ENCODE results near the gene DNASE1L3. TPM values are rescaled to one million over a fixed set of nuclear protein-coding genes. Genes with fewer than 3 reads are reported as not detected.

DNASE1L3 gene
- 0.21 and 0.39 TPM in 2 replicates for total RNA-seq
- polyA plus RNA-seq, result 0.51 and 0.94 TPM in 2 replicates

DNA sequence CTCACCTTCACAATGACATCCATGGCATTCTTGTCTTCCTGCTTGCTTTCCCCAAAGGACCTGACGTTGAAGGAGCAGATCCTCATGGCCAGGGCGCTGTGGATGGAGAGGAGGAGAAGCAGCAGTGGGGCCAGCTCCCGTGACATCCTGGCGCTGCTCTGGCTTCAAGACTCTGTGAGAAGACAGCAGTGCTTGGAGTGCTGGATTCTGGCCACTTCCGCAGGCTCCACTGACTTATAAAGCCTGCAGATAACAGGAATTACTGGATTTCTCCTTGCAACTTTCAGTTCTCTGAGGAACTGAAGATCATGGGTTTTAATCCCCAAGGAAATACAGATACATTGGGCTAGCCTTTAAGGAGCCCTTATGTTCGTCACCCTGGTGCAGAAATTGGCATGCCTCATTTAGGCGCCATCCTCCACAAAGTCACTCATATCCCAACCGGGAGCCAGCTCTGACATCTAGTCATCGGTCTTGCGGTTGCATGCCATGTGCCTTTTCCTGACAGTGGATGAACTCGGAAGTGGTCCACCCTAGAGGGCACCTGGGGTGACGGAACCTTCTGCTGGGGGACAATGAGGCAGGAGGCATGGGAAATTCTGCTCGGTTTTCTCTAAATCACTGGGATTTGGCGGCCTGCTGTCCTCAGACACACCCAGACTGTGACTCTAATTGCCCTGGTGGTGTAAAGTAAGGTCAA is at the start of gene DNASE1L3:
TSS of gene DNASE1L3 (minus strand) at position 212 of the 700 bp plus-strand sequence. CDS start at position 146, 66 bp downstream.
- Histone ChIP-seq H3K27ac (no peak within 1 kb of the TSS), H3K36me3 (no peaks in the 10 kb centered on the region), H3K4me1 (ENCODE audit: low read depth) (peaks cover 3% of the 10 kb centered on the region), H3K4me3 (no peak within 1 kb of the TSS), H3K27me3 (peaks cover 4% of the 10 kb centered on the region), H3K9me3 (ENCODE audit: low read depth) (no peaks in the 10 kb centered on the region)
- peak in 1 of 2 donors; percentile 54 for DNase-seq (ENCODE audit: low read depth in 1 of 2, low spot score in 1 of 2)
- TF ChIP-seq, protein P1, sequence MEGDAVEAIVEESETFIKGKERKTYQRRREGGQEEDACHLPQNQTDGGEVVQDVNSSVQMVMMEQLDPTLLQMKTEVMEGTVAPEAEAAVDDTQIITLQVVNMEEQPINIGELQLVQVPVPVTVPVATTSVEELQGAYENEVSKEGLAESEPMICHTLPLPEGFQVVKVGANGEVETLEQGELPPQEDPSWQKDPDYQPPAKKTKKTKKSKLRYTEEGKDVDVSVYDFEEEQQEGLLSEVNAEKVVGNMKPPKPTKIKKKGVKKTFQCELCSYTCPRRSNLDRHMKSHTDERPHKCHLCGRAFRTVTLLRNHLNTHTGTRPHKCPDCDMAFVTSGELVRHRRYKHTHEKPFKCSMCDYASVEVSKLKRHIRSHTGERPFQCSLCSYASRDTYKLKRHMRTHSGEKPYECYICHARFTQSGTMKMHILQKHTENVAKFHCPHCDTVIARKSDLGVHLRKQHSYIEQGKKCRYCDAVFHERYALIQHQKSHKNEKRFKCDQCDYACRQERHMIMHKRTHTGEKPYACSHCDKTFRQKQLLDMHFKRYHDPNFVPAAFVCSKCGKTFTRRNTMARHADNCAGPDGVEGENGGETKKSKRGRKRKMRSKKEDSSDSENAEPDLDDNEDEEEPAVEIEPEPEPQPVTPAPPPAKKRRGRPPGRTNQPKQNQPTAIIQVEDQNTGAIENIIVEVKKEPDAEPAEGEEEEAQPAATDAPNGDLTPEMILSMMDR (IDR thresholded peaks at IDR 0.05; ENCODE audit: low read depth, low read length), result no peak

DNA sequence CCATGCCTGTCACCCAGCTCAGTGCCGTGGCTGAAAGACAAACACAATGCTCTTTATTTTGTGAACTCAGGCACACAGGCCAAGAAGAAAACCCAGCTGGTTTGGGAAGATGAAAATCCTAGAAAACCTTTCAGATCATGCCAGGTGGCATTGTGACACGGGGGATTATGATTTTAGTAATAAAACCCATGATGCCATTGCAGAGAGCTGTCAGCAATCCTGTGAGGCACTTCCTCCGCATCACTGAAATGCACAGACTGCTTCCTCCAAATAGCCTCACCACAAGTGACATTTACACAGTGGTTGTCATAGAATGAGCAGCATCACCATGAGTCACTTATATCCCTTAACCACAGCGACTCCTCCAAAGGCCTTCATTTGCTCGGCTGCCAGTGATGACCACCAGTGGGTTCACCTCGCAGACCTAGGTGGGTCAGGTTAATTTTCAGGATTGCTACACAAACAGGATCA is 49.5 kb upstream of the DNASE1L3 start:
- TF ChIP-seq, protein P1 (IDR thresholded peaks at IDR 0.05; ENCODE audit: low read depth, low read length), result no peak

DNA sequence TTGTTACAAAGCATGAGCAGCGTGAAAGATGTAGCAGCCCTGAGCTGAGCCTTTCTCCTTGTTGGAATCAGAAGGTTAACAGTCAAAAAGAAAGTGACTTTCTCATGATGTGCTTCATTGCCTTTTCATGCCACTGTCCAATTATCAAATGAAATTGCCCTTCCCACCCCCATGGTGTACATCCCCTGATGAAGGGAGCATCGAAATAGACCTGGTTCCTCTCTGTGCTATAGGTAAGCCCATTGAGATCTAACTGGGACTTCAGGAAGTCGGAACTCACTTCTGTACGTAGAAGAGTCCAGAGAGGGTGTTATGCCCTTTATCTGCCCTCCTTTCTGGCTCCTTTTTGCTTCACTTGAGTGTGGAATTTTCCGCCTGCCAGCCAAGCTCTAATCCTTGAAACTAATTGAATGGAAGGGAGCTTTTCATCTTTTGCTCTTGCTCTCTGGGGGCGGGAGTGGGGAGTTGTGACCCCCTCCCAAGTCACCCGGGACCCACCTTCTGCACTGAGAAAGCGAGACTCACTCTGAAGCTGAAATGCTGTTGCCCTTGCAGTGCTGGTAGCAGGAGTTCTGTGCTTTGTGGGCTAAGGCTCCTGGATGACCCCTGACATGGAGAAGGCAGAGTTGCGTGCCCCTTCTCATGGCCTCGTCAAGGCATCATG is 47.8 kb upstream of the DNASE1L3 start:
- Histone ChIP-seq H3K9me3 (ENCODE audit: low read depth) (no peaks in the 10 kb centered on the region), H3K4me1 (ENCODE audit: low read depth) (no peaks in the 10 kb centered on the region), H3K27me3 (no peaks in the 10 kb centered on the region), H3K36me3 (peaks cover 8% of the 10 kb centered on the region), H3K4me3 (no peak overlapping the region), H3K27ac (no peak overlapping the region)
- TF ChIP-seq, protein P1 (IDR thresholded peaks at IDR 0.05; ENCODE audit: low read depth, low read length), result no peak
- DNase-seq (ENCODE audit: low read depth in 1 of 2, low spot score in 1 of 2), result peak in 1 of 2 donors; percentile 40

More for the DNA sequence above, 49.5 kb upstream of the DNASE1L3 start:
- Histone ChIP-seq H3K9me3 (ENCODE audit: low read depth) (no peaks in the 10 kb centered on the region), H3K4me1 (ENCODE audit: low read depth) (no peaks in the 10 kb centered on the region), H3K36me3 (peaks cover 8% of the 10 kb centered on the region), H3K27ac (no peak overlapping the region), H3K4me3 (no peak overlapping the region), H3K27me3 (no peaks in the 10 kb centered on the region)
- DNase-seq (ENCODE audit: low read depth in 1 of 2, low spot score in 1 of 2), result peak in 1 of 2 donors; percentile 41

- Histone ChIP-seq H3K4me1 (ENCODE audit: low read depth) (no peaks in the 10 kb centered on the region), H3K9me3 (ENCODE audit: low read depth) (no peaks in the 10 kb centered on the region), H3K27ac (no peak overlapping the region), H3K27me3 (no peaks in the 10 kb centered on the region), H3K4me3 (no peak overlapping the region), H3K36me3 (peaks cover 8% of the 10 kb centered on the region)
- TF ChIP-seq, protein P1 (IDR thresholded peaks at IDR 0.05; ENCODE audit: low read depth, low read length), result no peak
- no peak for DNase-seq (ENCODE audit: low read depth in 1 of 2, low spot score in 1 of 2)
Observed at GRCh38 chr3:58256511-58256910, 45.7 kb upstream of the DNASE1L3 start.

GRCh38 chr3:58256061-58256460 is 45.3 kb upstream of the DNASE1L3 start:
- Histone ChIP-seq H3K27ac (no peak overlapping the region), H3K4me1 (ENCODE audit: low read depth) (no peaks in the 10 kb centered on the region)
- TF ChIP-seq, protein P1 (IDR thresholded peaks at IDR 0.05; ENCODE audit: low read depth, low read length), result no peak

More at GRCh38 chr3:58256061-58256460, 45.3 kb upstream of the DNASE1L3 start:
- no peak for DNase-seq (ENCODE audit: low read depth in 1 of 2, low spot score in 1 of 2)
- Histone ChIP-seq H3K4me3 (no peak overlapping the region), H3K27me3 (no peaks in the 10 kb centered on the region), H3K36me3 (peaks cover 8% of the 10 kb centered on the region), H3K9me3 (ENCODE audit: low read depth) (no peaks in the 10 kb centered on the region)
